LoVo (cell line): Measurements from ENCODE around the gene TNIK.

Experiments
- DNase-seq: peaks from one replicate; pipeline ENCODE4 v3.0.0-alpha.2; 2016; ENCODE audit warnings: low spot score

TNIK gene

GRCh38 chr3:171340434-171340833 is 119.8 kb downstream of the TNIK start:
- no peak for DNase-seq

GRCh38 chr3:171339598-171339997 is 120.6 kb downstream of the TNIK start:
- no peak for DNase-seq

GRCh38 chr3:171336406-171336805 is 123.8 kb downstream of the TNIK start:
- DNase-seq, result no peak

GRCh38 chr3:171335559-171335958 is 124.6 kb downstream of the TNIK start:
- DNase-seq, result no peak

DNA sequence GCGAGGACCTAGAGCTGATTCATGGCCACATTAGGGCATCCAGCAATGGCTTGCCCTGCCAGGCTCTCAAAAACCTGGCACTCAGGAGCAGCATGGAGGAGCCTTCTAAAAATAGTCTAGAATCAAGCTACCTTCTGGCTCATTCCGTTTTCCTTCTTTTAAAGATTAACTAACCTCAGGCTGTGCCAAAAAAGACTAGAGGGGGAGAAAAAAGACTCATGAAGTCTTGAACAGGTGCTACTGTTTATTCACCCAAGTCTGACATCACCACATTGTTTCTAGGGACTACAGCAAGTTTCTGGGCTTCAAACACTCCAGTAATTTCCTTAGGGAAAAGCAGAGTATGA is 125.8 kb downstream of the TNIK start:
- DNase-seq, result peak; percentile 39

DNA sequence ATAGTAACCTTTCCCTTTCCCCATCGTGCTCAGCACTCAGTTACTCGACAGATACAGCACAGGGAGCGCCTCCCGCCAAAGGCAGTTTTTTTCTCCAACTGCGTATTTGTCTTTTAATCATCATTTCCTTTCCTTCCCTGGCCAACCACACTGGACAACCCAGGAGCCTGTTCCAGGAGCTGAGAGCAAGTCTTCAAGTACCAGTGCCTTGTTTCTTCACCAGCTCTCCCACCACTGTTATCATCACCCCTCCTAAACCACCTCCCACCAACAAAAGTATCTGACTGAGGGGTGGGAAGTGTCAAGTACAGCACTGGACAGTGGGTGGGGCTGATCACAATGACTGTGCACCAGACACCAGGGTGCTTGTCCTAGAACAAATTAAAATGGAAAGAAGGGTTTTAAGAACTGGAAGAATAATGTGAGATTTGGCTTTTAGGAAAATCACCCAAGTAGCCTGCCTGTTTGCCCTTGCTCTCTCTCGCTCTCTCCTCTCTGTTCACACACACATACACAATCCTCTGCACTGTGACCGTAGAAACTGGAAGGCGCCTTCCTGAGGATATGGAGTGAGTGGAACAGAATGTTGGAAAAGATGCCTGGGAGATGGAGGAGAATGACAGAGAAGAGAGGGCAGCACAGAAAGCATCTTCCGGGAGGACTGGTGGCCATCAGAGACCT is 126.3 kb downstream of the TNIK start:
- no peak for DNase-seq

GRCh38 chr3:171330938-171331337 is 129.3 kb downstream of the TNIK start:
- DNase-seq, result no peak

DNA sequence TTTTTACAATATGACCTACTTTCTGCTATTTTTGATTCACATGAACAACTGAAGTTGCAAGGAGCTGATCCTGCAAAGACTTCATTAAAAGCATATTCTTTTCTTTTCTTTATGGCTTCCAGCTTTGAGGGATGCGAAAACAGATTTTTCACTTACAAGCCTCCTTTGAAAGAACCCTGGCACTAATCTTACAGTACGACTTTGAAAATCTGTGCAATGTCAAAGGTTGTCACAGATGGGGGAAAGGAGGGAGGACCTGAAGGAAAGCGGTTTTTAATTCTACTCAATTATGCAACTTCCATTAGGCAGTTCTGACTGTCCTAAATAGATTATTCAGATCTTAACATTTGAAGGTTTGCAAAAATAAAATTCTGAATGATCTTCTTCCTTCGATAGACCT is 130.5 kb downstream of the TNIK start:
- no peak for DNase-seq

DNA sequence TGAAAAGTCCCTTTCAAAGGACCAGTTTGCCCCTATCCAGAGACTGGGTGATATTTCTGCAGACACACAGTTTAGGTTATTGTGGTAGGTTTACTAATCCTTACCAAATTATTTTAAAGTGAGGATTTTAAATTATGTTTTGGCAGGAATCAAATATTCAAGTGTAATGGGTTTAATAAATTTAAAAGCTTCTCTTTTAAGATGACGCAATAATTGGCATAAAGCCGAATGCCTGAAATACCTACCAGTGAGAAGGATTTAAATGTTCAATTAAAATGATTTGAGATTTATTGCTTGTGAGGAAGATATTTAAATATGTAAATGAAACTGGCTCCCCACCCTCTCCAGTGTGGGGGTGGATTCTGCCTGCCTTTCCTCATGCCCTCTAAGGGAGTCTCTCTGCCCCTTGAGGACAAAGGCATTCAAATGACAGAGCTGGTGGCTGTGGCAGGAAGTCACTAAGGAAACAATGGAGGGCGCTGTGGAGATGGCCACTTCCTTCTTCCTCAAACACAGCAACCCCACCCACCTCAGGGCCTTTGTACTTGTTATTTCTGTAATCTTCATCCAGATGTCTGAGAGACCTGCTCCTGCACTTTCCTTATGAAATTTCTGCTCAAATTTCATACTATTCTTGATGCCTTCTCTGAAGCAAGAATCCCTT is 131.7 kb downstream of the TNIK start:
- peak; percentile 20 for DNase-seq

GRCh38 chr3:171327441-171328174 is 132.6 kb downstream of the TNIK start:
- DNase-seq, result no peak

GRCh38 chr3:171326717-171327440 is 133.3 kb downstream of the TNIK start:
- no peak for DNase-seq

DNA sequence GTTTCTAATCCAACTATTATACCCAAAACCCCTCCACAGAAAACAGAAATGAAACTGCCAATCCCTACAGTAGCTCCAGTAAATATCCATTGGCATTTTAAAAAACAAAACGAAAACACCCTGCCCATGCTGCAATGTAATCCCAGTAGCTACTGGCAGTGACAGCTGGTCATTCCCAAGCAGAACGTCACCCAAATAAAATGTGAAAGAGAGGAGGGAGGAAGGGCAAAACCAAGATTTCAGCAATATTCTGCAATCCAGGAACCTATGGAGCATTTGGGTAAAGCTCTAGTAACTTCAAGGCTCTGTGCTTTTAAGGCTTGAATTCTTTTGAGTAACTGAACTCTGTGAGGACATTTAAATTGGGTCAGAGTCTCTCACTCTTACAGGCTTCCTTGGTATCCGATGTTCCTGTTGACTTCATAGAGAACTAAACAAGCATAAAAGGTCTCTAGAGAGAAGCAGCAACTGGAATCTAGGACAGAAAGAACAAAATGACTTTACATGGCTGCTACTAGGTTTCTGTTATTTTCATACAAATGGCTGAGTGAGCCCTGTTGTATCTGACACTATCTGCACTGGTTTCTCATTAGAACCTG is 136.2 kb downstream of the TNIK start:
- DNase-seq, result no peak

GRCh38 chr3:171321559-171322360 is 138.4 kb downstream of the TNIK start:
- DNase-seq, result no peak

GRCh38 chr3:171320750-171321558 is 139.3 kb downstream of the TNIK start:
- DNase-seq, result no peak

DNA sequence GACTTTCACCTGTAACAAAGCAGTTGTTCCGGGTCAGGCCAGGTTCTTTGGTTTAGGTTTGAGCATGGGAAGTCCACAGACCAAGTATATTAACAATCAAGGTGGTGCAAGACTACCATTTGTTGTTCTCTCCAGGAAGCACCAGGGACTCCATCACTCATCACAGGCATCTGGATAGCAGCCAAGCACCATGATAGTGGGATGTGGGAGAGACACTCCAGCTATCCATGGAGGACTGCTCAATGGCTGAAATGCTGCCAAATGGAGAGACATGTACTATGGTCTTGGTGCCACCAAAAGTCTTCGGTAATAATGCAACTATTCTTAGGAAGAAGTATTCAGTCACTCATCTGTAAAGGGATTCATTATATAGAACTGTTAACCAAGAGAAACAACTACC is 143.0 kb downstream of the TNIK start:
- no peak for DNase-seq

- DNase-seq, result no peak
Observed at GRCh38 chr3:171315919-171316318, 144.3 kb downstream of the TNIK start.

DNA sequence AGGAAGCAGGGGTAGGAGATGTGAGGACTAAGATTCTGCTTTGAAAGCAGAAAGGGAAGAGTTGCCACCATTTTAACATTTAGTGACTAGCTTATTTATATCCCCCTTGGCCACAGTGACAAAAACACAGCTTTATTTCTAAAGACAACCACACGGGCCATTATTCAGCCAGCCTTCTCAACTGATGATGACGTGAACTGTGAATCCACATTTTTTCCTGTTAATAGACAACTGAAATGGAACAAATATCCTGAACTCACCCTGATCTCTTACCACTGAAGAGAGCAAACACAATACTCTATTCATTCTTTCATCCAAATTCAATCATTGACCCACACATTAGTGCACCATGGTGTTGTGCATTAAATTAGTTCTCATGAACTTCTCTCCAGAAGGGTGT is 145.1 kb downstream of the TNIK start:
- DNase-seq, result no peak

DNA sequence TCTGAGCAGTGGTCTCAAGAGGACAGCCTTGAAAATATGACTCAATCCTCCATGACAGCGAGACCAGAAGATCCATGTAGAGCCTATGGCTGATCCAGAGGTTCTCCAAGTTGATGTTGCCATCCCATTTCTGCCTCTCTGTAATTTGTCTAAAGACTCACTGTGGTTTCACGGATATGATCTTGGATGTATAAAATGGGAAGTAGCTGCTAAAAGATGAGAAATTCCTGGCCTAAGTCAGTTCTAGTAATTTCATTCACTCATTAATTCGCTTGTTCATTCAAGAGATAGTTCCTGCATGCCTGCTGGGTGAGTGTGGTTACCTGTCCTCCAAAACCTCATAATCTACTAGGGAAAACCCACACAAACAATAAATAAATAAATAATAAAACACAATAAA is 145.9 kb downstream of the TNIK start:
- DNase-seq, result no peak

DNA sequence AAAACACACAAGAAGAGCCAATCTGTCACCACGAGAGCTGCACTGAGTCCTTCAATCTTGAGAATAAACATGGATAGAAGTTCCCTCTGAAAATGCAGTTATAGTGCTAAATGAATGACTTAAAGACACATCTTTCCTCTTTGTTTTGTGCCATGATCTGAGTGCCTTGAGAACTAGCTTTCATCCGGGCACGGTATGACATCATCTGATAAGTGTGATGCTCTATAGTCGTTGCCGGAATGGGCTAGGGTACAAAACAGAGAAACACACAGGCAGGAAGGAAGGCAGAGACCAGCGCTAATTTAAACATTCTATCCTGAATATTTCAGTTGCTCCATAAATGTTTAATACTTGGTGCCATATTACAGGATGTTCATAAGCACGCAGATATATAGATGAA is 146.5 kb downstream of the TNIK start:
- no peak for DNase-seq

- no peak for DNase-seq
Observed at GRCh38 chr3:171312741-171313140, 147.5 kb downstream of the TNIK start.

GRCh38 chr3:171311784-171312183 is 148.4 kb downstream of the TNIK start:
- no peak for DNase-seq
